ENCODE data around the gene SIPA1L3. TPM values are rescaled to one million over a fixed set of nuclear protein-coding genes. Genes with fewer than 3 reads are reported as not detected.

The SIPA1L3 gene
- total and polyA plus RNA-seq, 12 donors, result 2.2 to 24.1 (median 11.8) TPM

DNA sequence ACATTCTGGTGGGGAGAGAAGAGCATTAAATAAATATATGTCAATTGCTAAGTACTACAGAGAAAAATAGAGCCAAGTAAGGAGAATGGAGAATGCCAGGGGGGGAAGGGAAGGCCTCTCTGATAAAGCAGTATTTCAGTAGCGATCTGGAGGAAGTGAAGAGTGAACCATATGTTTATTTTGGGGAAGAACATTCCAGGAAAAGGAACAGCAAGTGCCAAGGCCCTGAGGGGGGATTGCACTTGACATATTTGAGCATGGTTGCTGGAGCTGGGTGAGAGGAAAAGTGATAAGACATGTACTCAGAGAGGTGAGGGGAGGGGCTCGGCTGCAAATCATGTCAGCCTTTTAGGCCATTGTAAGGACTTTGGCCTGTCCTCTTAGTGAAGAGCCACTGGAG lies 31.0 kb upstream of the SIPA1L3 start:
- no peaks in the 10 kb centered on the region for H3K9me3 ChIP-seq (replicated peaks in 1 of 3)
- intact Hi-C loops (cut with DNase I), result no loop called here
- no peaks in the 10 kb centered on the region for H3K27me3 ChIP-seq
- H3K4me1 ChIP-seq (replicated peaks in 1 of 2), result no peaks in the 10 kb centered on the region
- H3K4me3 ChIP-seq, result no peak overlapping the region
- no peak for DNase-seq
- no peak for TF ChIP-seq POLR2A (IDR thresholded peaks at IDR 0.05)
- TF ChIP-seq, protein P1, sequence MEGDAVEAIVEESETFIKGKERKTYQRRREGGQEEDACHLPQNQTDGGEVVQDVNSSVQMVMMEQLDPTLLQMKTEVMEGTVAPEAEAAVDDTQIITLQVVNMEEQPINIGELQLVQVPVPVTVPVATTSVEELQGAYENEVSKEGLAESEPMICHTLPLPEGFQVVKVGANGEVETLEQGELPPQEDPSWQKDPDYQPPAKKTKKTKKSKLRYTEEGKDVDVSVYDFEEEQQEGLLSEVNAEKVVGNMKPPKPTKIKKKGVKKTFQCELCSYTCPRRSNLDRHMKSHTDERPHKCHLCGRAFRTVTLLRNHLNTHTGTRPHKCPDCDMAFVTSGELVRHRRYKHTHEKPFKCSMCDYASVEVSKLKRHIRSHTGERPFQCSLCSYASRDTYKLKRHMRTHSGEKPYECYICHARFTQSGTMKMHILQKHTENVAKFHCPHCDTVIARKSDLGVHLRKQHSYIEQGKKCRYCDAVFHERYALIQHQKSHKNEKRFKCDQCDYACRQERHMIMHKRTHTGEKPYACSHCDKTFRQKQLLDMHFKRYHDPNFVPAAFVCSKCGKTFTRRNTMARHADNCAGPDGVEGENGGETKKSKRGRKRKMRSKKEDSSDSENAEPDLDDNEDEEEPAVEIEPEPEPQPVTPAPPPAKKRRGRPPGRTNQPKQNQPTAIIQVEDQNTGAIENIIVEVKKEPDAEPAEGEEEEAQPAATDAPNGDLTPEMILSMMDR (IDR thresholded peaks at IDR 0.05), result no peak
- 50 to 57% (median 53%) methylated on average over 2 of the region's 2 CpGs for WGBS, 4 donors
- H3K36me3 ChIP-seq (replicated peaks in 1 of 2), result no peaks in the 10 kb centered on the region
- H3K27ac ChIP-seq, result no peak overlapping the region

DNA sequence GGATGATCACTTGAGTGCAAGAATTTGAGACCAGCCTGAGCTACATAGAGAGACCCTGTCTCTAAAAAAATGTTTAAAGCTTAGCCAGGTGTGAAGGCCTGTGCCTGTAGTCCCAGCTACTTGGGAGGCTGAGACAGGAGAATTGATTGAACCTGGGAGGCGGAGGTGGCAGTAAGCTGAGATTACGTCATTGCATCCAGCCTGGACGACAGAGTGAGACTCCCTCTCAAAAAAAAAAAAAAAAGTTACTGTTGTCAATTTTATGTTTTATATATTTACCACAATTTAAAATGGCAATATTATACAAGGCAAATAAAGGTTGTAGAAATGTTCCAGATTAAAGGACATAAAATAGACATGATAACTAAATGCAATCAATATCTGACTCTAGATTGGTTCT lies 29.9 kb upstream of the SIPA1L3 start:
- 80 to 92% (median 86%) methylated on average over 3 of the region's 3 CpGs for WGBS, 4 donors
- no peak for TF ChIP-seq POLR2A (IDR thresholded peaks at IDR 0.05)
- TF ChIP-seq, protein P1 (IDR thresholded peaks at IDR 0.05), result no peak

DNA sequence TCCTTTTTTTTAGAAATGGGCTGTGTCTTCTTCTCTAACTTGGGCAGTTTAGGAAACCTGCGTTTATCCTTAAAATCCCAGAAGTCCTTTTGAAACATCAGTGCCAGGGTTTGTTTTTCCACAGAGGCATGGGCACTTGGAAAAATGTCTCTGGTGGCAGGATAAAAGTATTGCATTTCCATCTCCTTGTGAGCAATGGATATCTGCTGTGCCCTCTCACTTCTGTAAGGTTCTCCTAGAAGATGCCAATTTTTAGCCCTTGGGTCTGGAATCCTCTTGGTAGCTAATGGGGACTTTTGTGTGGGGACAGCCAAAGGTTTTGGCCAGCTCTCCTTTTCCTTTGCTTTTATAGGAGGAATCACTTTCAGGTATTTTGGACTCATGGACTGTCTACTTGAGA lies 21.6 kb upstream of the SIPA1L3 start:
- no peaks in the 10 kb centered on the region for H3K9me3 ChIP-seq (replicated peaks in 1 of 3)
- no peaks in the 10 kb centered on the region for H3K4me1 ChIP-seq (replicated peaks in 1 of 2)
- intact Hi-C loops (cut with DNase I), result no loop called here
- no peaks in the 10 kb centered on the region for H3K36me3 ChIP-seq (replicated peaks in 1 of 2)
- no peaks in the 10 kb centered on the region for H3K27me3 ChIP-seq
- no peak overlapping the region for H3K27ac ChIP-seq
- TF ChIP-seq, protein P1 (IDR thresholded peaks at IDR 0.05), result no peak
- TF ChIP-seq POLR2A (IDR thresholded peaks at IDR 0.05), result no peak
- 73 to 89% (median 81%) methylated on average over 1 of the region's 1 CpG for WGBS, 4 donors
- no peak for DNase-seq
- no peak overlapping the region for H3K4me3 ChIP-seq

More for the DNA sequence above, 29.9 kb upstream of the SIPA1L3 start:
- Histone ChIP-seq H3K4me1 (replicated peaks in 1 of 2) (no peaks in the 10 kb centered on the region), H3K27me3 (no peaks in the 10 kb centered on the region), H3K9me3 (replicated peaks in 1 of 3) (no peaks in the 10 kb centered on the region), H3K27ac (no peak overlapping the region), H3K4me3 (no peak overlapping the region), H3K36me3 (replicated peaks in 1 of 2) (no peaks in the 10 kb centered on the region)
- intact Hi-C loops (cut with DNase I), result no loop called here
- DNase-seq, result no peak

DNA sequence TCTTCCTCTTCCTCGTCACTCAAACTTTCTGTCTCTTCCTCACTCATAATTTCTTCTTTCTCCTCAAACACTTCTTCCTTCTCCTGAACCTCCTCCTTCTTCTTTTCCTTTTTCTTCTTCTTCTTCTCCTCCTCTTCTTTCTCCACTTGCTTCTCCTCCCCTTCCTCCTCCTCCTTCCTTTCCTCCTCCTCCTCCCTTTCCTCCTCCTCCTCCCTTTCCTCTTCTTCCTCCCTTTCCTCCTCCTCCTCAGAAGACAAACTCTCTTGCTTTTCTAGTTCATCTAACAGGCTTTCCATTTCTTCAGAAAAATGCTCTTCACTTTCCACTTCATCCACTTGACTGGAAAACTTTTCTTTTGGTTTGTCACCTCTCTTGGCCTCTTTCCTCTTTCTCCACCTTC lies 20.4 kb upstream of the SIPA1L3 start:
- WGBS, 4 donors, result 63 to 73% (median 71%) methylated on average over 1 of the region's 1 CpG
- no peaks in the 10 kb centered on the region for H3K9me3 ChIP-seq (replicated peaks in 1 of 3)
- H3K4me3 ChIP-seq, result no peak overlapping the region
- H3K4me1 ChIP-seq (replicated peaks in 1 of 2), result no peaks in the 10 kb centered on the region
- no peaks in the 10 kb centered on the region for H3K36me3 ChIP-seq (replicated peaks in 1 of 2)
- DNase-seq, result no peak
- no peaks in the 10 kb centered on the region for H3K27me3 ChIP-seq
- intact Hi-C loops (cut with DNase I), result no loop called here
- H3K27ac ChIP-seq, result no peak overlapping the region
- TF ChIP-seq POLR2A (IDR thresholded peaks at IDR 0.05), result no peak
- TF ChIP-seq, protein P1 (IDR thresholded peaks at IDR 0.05), result no peak

All from adrenal gland (tissue), 12 donors.